GM12891 (cell line): ENCODE data around the gene KCNQ5.

Experiments
- POLR2A ChIP-seq: IDR thresholded peaks from 2 replicates; pipeline ENCODE4 v1.6.1; 2011; ENCODE audit warnings: low read depth, low read length, control low read depth
- POLR2AphosphoS5 ChIP-seq: IDR thresholded peaks from 2 replicates; pipeline ENCODE4 v1.6.1; 2011; ENCODE audit warnings: low read depth, low read length, control low read depth
- POU2F2 ChIP-seq: IDR thresholded peaks from 2 replicates; pipeline ENCODE4 v1.6.1; 2011; ENCODE audit warnings: low read depth, mild to moderate bottlenecking, control low read depth, low read length, moderate library complexity

- TF ChIP-seq POLR2A: no peak
- TF ChIP-seq POLR2AphosphoS5: no peak
- no peak for TF ChIP-seq POU2F2
Measured at GRCh38 chr6:72822691-72823090, 200.8 kb downstream of the KCNQ5 start.
